K562 (cell line): ENCODE data around the gene GBP7. TPM values are rescaled to one million over a fixed set of nuclear protein-coding genes. Genes with fewer than 3 reads are reported as not detected.

Source experiments
- ATAC-seq: fragments of 200-7000 bp; cut with Tn5 transposase; 3 replicates; pipeline ENCODE4 v1.9.1; 2020; ENCODE audit warnings: moderate library complexity
- BruUV-seq: library from RNA; stranded (reverse); fragments of 400-500 nt; replicated peaks from 2 replicates; lab custom pipeline; 2021; lab: Mats Ljungman, UMichigan
- CTCF ChIA-PET: fragments of 300-600 bp; formaldehyde crosslinking; extraction: SDS; loops from one replicate; lab custom pipeline; 2021; ENCODE audit warnings: low intra/inter-chr PET ratio; lab: Yijun Ruan, JAX
- POLR2A ChIA-PET: fragments of 300-600, 350-650 bp; sonication (Branson Sonifier 250); formaldehyde crosslinking; extraction: SDS; loops from one replicate; lab custom pipeline; 2021; ENCODE audit warnings: antibody characterized with exemption, inconsistent platforms; lab: Yijun Ruan, JAX
- DNase-seq, 4 experiments: peaks; one replicate each; pipeline versions ENCODE4 v3.0.0 to v3.0.0-alpha.2; 2011 to 2018; ENCODE audit warnings: low spot score in 3 of 4, mixed read lengths in 3 of 4; ENCODE audit errors: extremely low read depth in 1 of 4
- FAIRE-seq: peaks from 2 replicates; lab custom pipeline; 2011; peaks lifted over from hg19 to GRCh38; lab: Jason Lieb, UNC
- H2AFZ ChIP-seq: 2 replicates; pipeline ENCODE4 v1.6.0; 2011; ENCODE audit warnings: low read depth, low read length, control low read depth, inconsistent platforms
- H3K27ac ChIP-seq: fragments of 200-600 bp; 3 replicates; pipeline ENCODE4 v1.8.0; 2011; ENCODE audit warnings: low read depth, mild to moderate bottlenecking, control low read depth, inconsistent platforms, low read length, moderate library complexity, mixed read lengths; ENCODE audit errors: extremely low read depth
- H3K27me3 ChIP-seq, 2 experiments: fragments of 300-600 bp in 1 of 2; 2 replicates in 1 of 2; 3 replicates in 1 of 2; pipeline versions ENCODE4 v1.6.0 to v1.8.0; 2011; ENCODE audit warnings: inconsistent platforms in 2 of 2, low read length in 2 of 2, mild to moderate bottlenecking in 1 of 2, mixed read lengths in 1 of 2, moderate library complexity in 1 of 2; ENCODE audit not compliant: control insufficient read depth in 2 of 2, insufficient read depth in 2 of 2
- H3K36me3 ChIP-seq: fragments of 300-600 bp; 3 replicates; pipeline ENCODE4 v1.8.0; 2011; ENCODE audit warnings: mild to moderate bottlenecking, low read length, inconsistent platforms; ENCODE audit not compliant: control insufficient read depth, insufficient read depth
- H3K4me1 ChIP-seq, 2 experiments: fragments of 200-600 bp in 1 of 2; replicated peaks in 1 of 2; 2 replicates in 1 of 2; 3 replicates in 1 of 2; pipeline versions ENCODE4 v1.5.1 to v1.8.0; 2011; ENCODE audit warnings: inconsistent platforms in 2 of 2, low read length in 2 of 2, mild to moderate bottlenecking in 1 of 2, mixed read lengths in 1 of 2, moderate library complexity in 1 of 2; ENCODE audit not compliant: control insufficient read depth in 2 of 2, insufficient read depth in 2 of 2
- H3K4me2 ChIP-seq: 2 replicates; pipeline ENCODE4 v1.6.1; 2011; ENCODE audit warnings: low read length, control low read depth, inconsistent platforms, mixed read lengths; ENCODE audit not compliant: insufficient read depth
- H3K4me3 ChIP-seq: fragments of 200-600 bp; sonication (generic), shearing (Covaris generic); 2 replicates; pipeline ENCODE4 v1.5.1; 2016; ENCODE audit warnings: control low read depth, inconsistent platforms
- H3K79me2 ChIP-seq: fragments of 200-600 bp; 3 replicates; pipeline ENCODE4 v1.8.0; 2011; ENCODE audit warnings: low read length, inconsistent platforms; ENCODE audit not compliant: control insufficient read depth, insufficient read depth
- H3K9ac ChIP-seq, 2 experiments: 2 replicates each; pipeline versions ENCODE4 v1.6.0 to v1.6.1; 2011; ENCODE audit warnings: low read depth in 2 of 2, low read length in 2 of 2, control low read depth in 1 of 2, inconsistent platforms in 1 of 2, mild to moderate bottlenecking in 1 of 2, mixed read lengths in 1 of 2; ENCODE audit not compliant: insufficient read depth in 1 of 2
- H3K9me1 ChIP-seq: one replicate; pipeline ENCODE4 v1.6.0; 2011; ENCODE audit warnings: inconsistent platforms, mild to moderate bottlenecking, low read length, moderate library complexity; ENCODE audit not compliant: control insufficient read depth, insufficient read depth
- H3K9me3 ChIP-seq: replicated peaks from 2 replicates; pipeline ENCODE4 v1.5.1; 2011; ENCODE audit warnings: low read depth, low read length, inconsistent platforms; ENCODE audit not compliant: control insufficient read depth, insufficient read depth
- H4K20me1 ChIP-seq: replicated peaks from 2 replicates; pipeline ENCODE4 v1.6.1; 2011; ENCODE audit warnings: low read length, inconsistent platforms, mixed read lengths; ENCODE audit not compliant: control insufficient read depth, insufficient read depth
- AFF1 ChIP-seq, 2 experiments: fragments of 450-650 bp; IDR thresholded peaks; 2 replicates each; pipeline ENCODE4 v1.6.1; 2018; ENCODE audit warnings: mild to moderate bottlenecking in 2 of 2, low read depth in 1 of 2; ENCODE audit not compliant: partially characterized antibody in 2 of 2
- ATF1 ChIP-seq, 2 experiments: fragments of 450-650 bp in 1 of 2; IDR thresholded peaks; 2 replicates each; pipeline ENCODE4 v1.6.1; 2016; ENCODE audit warnings: missing compliant biosample characterization in 1 of 2, missing genetic modification characterization in 1 of 2
- HOXB6 ChIP-seq: fragments of 250-450 bp; sonication (Bioruptor Pico); IDR thresholded peaks from 2 replicates; pipeline ENCODE4 v1.5.1; 2022; ENCODE audit warnings: mild to moderate bottlenecking, borderline replicate concordance
- RBM39 ChIP-seq: fragments of 200-400 bp; formaldehyde crosslinking; optimal IDR thresholded peaks from 2 replicates; pipeline ENCODE3; 2018; ENCODE audit warnings: low read depth, low read length
- STAT5A ChIP-seq: IDR thresholded peaks from 2 replicates; pipeline ENCODE4 v1.6.1; 2012; ENCODE audit warnings: low read length, inconsistent platforms, borderline replicate concordance
- TAL1 ChIP-seq: fragments of 450-650 bp; IDR thresholded peaks from 2 replicates; pipeline ENCODE4 v1.6.1; 2016; ENCODE audit warnings: mild to moderate bottlenecking
- TCF7L2 ChIP-seq: fragments of 150-350 bp; IDR thresholded peaks from 2 replicates; pipeline ENCODE4 v1.6.1; 2016; ENCODE audit warnings: low read depth, mild to moderate bottlenecking, low read length, moderate library complexity
- THAP7 ChIP-seq: fragments of 250-450 bp; sonication (Bioruptor Pico); IDR thresholded peaks from 2 replicates; pipeline ENCODE4 v1.5.0; 2021
- VEZF1 ChIP-seq: fragments of 200-800 bp; sonication (Bioruptor generic); IDR thresholded peaks from 2 replicates; pipeline ENCODE4 v1.6.1; 2017; ENCODE audit warnings: missing genetic modification characterization, missing compliant biosample characterization
- ZBTB9 ChIP-seq: fragments of 450-650 bp; formaldehyde crosslinking; IDR thresholded peaks from 2 replicates; pipeline ENCODE4 v1.4.0; 2020; ENCODE audit warnings: mild to moderate bottlenecking, moderate library complexity
- ZNF280A ChIP-seq: fragments of 450-650 bp; IDR thresholded peaks from 2 replicates; pipeline ENCODE4 v1.6.1; 2018; ENCODE audit warnings: mild to moderate bottlenecking, low read depth; ENCODE audit not compliant: partially characterized antibody
- WGBS: fragments of 100-300 bp; shearing (Covaris generic); methylation state at CpG from one replicate; pipeline ENCODE4 v1.1.6; 2016; ENCODE audit warnings: low coverage, mixed read lengths; ENCODE audit not compliant: insufficient coverage; ENCODE audit errors: missing lambda C conversion rate; 5-methylcytosine and 5-hydroxymethylcytosine counted together
- in situ Hi-C: fragments of 300-500 bp; cut with MboI; formaldehyde crosslinking; loops from 4 replicates; pipeline ENCODE4 v1.15.0; 2018; ENCODE audit warnings: inconsistent platforms, mixed read lengths
- intact Hi-C: fragments of 100-400 bp; cut with micrococcal nuclease; formaldehyde crosslinking; loops from 2 replicates; pipeline ENCODE4 v1.14.2; 2022
- polyA plus RNA-seq, 8 experiments: library from polyadenylated mRNA; depleted of rRNA in 4 of 8; stranded (reverse) in 5 of 8; unstranded in 3 of 8; fragments of >200 nt; fragmentation: Nextera tagmentation in 2 of 8; fragmentation: Illumina TruSeq in 1 of 8; extraction: Ambion mirVana in 2 of 8; extraction: Trizol in 1 of 8; gene quantifications; 2 replicates each; pipeline versions ENCODE4 v1.2.1 to v1.2.3, GENCODE V29; 2011 to 2014; ENCODE audit warnings: inconsistent platforms in 1 of 8, missing spikeins in 1 of 8
- total RNA-seq, 7 experiments: library from RNA; depleted of rRNA in 6 of 7; stranded (reverse); fragments of >200 nt in 6 of 7; fragmentation: Illumina TruSeq in 2 of 7; extraction: Trizol in 2 of 7; gene quantifications; 2 replicates each; pipeline versions ENCODE4 v1.2.1 to v1.2.3, GENCODE V29; 2011 to 2021; ENCODE audit warnings: low replicate concordance in 1 of 7

GBP7 gene
- total and polyA plus RNA-seq, 9 of the 15 experiments (the other 6 are each of a cell fraction or from before 2014, with no cell fraction given), result 0.03 TPM; not detected in 8

- no peak for TF ChIP-seq ZNF280A
- TF ChIP-seq RBM39, result no peak
- no peak for TF ChIP-seq TAL1
- no peak for TF ChIP-seq ZBTB9
- TF ChIP-seq HOXB6 (CRISPR knock-in tag), result no peak
- TF ChIP-seq THAP7, result no peak
- no peak for TF ChIP-seq TCF7L2
These were observed 25.4 kb upstream of the GBP7 start (continued) for GRCh38 chr1:89201106-89201794.

GRCh38 chr1:89200663-89201062, 24.9 kb upstream of the GBP7 start:
- Histone ChIP-seq H3K9me1 (no peaks in the 10 kb centered on the region), H3K27me3 (peaks cover 5 to 8% of the 10 kb centered on the region in 2 experiments; a peak in 2 of 5 replicates), H3K27ac (no peak overlapping the region), H4K20me1 (no peaks in the 10 kb centered on the region), H3K9me3 (no peaks in the 10 kb centered on the region), H3K4me2 (no peak overlapping the region), H3K79me2 (no peaks in the 10 kb centered on the region), H3K4me3 (no peak overlapping the region), H3K9ac (no peak overlapping the region), H3K36me3 (no peaks in the 10 kb centered on the region), H3K4me1 (no peaks in the 10 kb centered on the region), H2AFZ (no peak overlapping the region)
- intact Hi-C loops, result no loop called here
- no peak for DNase-seq
- no peak for ATAC-seq
- CTCF ChIA-PET, result no interaction called here
- POLR2A ChIA-PET, result no interaction called here
- no peak for FAIRE-seq
- 0% methylated on average over 2 of the region's 2 CpGs for WGBS
- in situ Hi-C loops, result no loop called here
- no TSS peak for BruUV-seq
- TF ChIP-seq ATF1 (CRISPR knock-in tag; IDR thresholded peaks at IDR 0.05) (no peak), ATF1 (tag; IDR thresholded peaks at IDR 0.05) (peak; percentile 60), VEZF1 (CRISPR knock-in tag) (no peak), STAT5A (peak; percentile 39; the same call in 1 of the 2 replicates), AFF1 (IDR thresholded peaks at IDR 0.05; ENCODE audit: low read depth in 1 of 2, partially characterized antibody in 2 of 2) (no peak)
